ENCODE results near the gene BRDT. TPM values are rescaled to one million over a fixed set of nuclear protein-coding genes. Genes with fewer than 3 reads are reported as not detected.

Gene BRDT
- total and polyA plus RNA-seq, 2 of the 8 experiments (the other 6 are each of a cell fraction or from before 2014, with no cell fraction given): 0.08 TPM; not detected in 1

DNA sequence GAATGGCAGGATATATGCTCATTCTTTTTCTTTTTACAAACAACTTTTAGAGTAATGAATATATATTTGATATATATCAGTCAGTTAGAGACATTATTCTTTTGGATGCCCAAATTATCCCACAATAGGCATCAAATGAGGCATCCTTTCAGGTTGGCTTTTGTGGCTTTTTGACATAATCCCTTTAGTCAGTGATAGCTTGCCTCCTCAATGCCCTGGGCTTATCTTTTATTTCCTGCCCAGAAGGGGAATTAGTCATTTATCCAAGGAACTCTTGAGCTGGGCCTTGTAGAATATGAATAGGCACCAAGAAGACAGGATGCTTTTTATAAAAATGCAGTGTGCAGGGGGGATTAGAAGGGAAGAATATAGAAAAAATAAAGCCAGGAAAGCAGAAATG lies 102.7 kb downstream of the BRDT start:
- FAIRE-seq: no peak
- H2AK5ac ChIP-seq (ENCODE audit: low read depth, low read length): no peak overlapping the region
- H3K79me2 ChIP-seq (ENCODE audit: control insufficient read depth in 1 of 2, insufficient read depth in 2 of 2, low read length in 2 of 2): no peaks in the 10 kb centered on the region
- H3K56ac ChIP-seq (replicated peaks; ENCODE audit: insufficient read length, low read depth, low read length): no peak overlapping the region
- no peak overlapping the region for H4K91ac ChIP-seq (replicated peaks; ENCODE audit: insufficient read length, low read length)
- TF ChIP-seq, protein P1, sequence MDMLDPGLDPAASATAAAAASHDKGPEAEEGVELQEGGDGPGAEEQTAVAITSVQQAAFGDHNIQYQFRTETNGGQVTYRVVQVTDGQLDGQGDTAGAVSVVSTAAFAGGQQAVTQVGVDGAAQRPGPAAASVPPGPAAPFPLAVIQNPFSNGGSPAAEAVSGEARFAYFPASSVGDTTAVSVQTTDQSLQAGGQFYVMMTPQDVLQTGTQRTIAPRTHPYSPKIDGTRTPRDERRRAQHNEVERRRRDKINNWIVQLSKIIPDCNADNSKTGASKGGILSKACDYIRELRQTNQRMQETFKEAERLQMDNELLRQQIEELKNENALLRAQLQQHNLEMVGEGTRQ (IDR thresholded peaks at IDR 0.05; ENCODE audit: low read length): no peak
- TF ChIP-seq FOSL1 (IDR thresholded peaks at IDR 0.05; ENCODE audit: insufficient read depth, low read depth, low read length) (no peak), BRCA1 (IDR thresholded peaks at IDR 0.05; ENCODE audit: low read depth, low read length) (no peak), CBX8 (IDR thresholded peaks at IDR 0.05; ENCODE audit: borderline replicate concordance, low read depth, low read length) (no peak), TBP (IDR thresholded peaks at IDR 0.05; ENCODE audit: low read depth, low read length) (no peak), KDM5A (IDR thresholded peaks at IDR 0.05; ENCODE audit: low read length) (no peak), MAFK (IDR thresholded peaks at IDR 0.05; ENCODE audit: low read depth, low read length) (no peak), SIN3A (conservative IDR thresholded peaks at IDR 0.05 in 1 of 2, IDR thresholded peaks at IDR 0.05 in 1 of 2; ENCODE audit: low read depth in 1 of 2, low read length in 2 of 2) (no peak), SIRT6 (IDR thresholded peaks at IDR 0.05; ENCODE audit: low read length) (no peak)
- H3K23me2 ChIP-seq (ENCODE audit: low read depth, low read length): no peaks in the 10 kb centered on the region
- no peak overlapping the region for H3K23ac ChIP-seq (ENCODE audit: insufficient read length)
- no peaks in the 10 kb centered on the region for H3K79me1 ChIP-seq (ENCODE audit: low read depth, low read length)
- H3K27ac ChIP-seq (ENCODE audit: low read depth, low read length): no peak overlapping the region
- POLR2A ChIA-PET (ENCODE audit: partially characterized antibody): interaction anchor here (1.4 kb wide), 1 partner anchor 29 kb away, joined by 3 read pairs; no protein-coding TSS in a partner anchor
- H3K4me3 ChIP-seq (ENCODE audit: extremely low read depth in 1 of 4, insufficient read depth in 2 of 4, low read depth in 3 of 4, low read length in 4 of 4): no peak overlapping the region
- no peak overlapping the region for H3K18ac ChIP-seq (ENCODE audit: extremely low read depth, low read length)
- no peaks in the 10 kb centered on the region for H3K9me3 ChIP-seq (ENCODE audit: insufficient read depth in 2 of 2, low read depth in 1 of 2, low read length in 1 of 2)
- no peak overlapping the region for H4K5ac ChIP-seq (ENCODE audit: insufficient read length, low read depth, low read length)
- H3K9ac ChIP-seq (replicated peaks in 1 of 4; ENCODE audit: extremely low read depth in 1 of 4, low read depth in 3 of 4, low read length in 3 of 4): peak overlapping the region in 1 of 4 experiments; percentile 34; a peak in 1 of 7 replicates
- no peaks in the 10 kb centered on the region for H3K36me3 ChIP-seq (ENCODE audit: control insufficient read depth in 2 of 4, insufficient read depth in 4 of 4, low read length in 3 of 4)
- no peaks in the 10 kb centered on the region for H3K4me1 ChIP-seq (replicated peaks in 1 of 4; ENCODE audit: control insufficient read depth in 3 of 4, insufficient read depth in 4 of 4, low read length in 3 of 4)
- H4K8ac ChIP-seq (ENCODE audit: extremely low read depth, insufficient read depth, low read length): no peak overlapping the region
- H2BK120ac ChIP-seq (replicated peaks; ENCODE audit: low read depth, low read length): no peak overlapping the region
- H3K27me3 ChIP-seq (replicated peaks in 1 of 4; ENCODE audit: control insufficient read depth in 3 of 4, extremely low read depth in 1 of 4, insufficient read depth in 3 of 4, low read length in 3 of 4): no peaks in the 10 kb centered on the region
- H3K4ac ChIP-seq (replicated peaks; ENCODE audit: insufficient read length, low read depth, low read length): no peak overlapping the region
- no peak overlapping the region for H3K14ac ChIP-seq (ENCODE audit: insufficient read length)
- H2BK20ac ChIP-seq (ENCODE audit: low read length): no peak overlapping the region
- no peaks in the 10 kb centered on the region for H4K20me1 ChIP-seq (replicated peaks in 1 of 2; ENCODE audit: control insufficient read depth in 1 of 2, insufficient read depth in 2 of 2, low read length in 2 of 2)
- no peak overlapping the region for H2AFZ ChIP-seq (ENCODE audit: low read length)
- no peak overlapping the region for H3K4me2 ChIP-seq (ENCODE audit: insufficient read depth in 1 of 2, low read depth in 2 of 2, low read length in 2 of 2)
- no peak overlapping the region for H2BK5ac ChIP-seq (ENCODE audit: low read depth, low read length)
- no peak overlapping the region for H2BK15ac ChIP-seq (ENCODE audit: low read length)
- DNase-seq (ENCODE audit: low read depth in 1 of 2, low spot score in 2 of 2): no peak
- H2BK12ac ChIP-seq (ENCODE audit: low read depth, low read length): no peak overlapping the region
- CTCF ChIA-PET (ENCODE audit: partially characterized antibody): no interaction called here
